GM12878 (cell line): ENCODE measurements around the gene ANXA3. TPM values are rescaled to one million over a fixed set of nuclear protein-coding genes. Genes with fewer than 3 reads are reported as not detected.

Source experiments
- ATAC-seq: fragments of 200-7000 bp; cut with Tn5 transposase; 3 replicates; pipeline ENCODE4 v1.9.1; 2020; ENCODE audit warnings: mild to moderate bottlenecking, moderate library complexity
- BruUV-seq: library from RNA; stranded (reverse); fragments of 400-500 nt; replicated peaks from 2 replicates; lab custom pipeline; 2021; lab: Mats Ljungman, UMichigan
- CTCF ChIA-PET: fragments of 300-600 bp; sonication (Branson Sonifier 250); formaldehyde crosslinking; extraction: SDS; loops from one replicate; lab custom pipeline; 2021; ENCODE audit warnings: inconsistent platforms; lab: Yijun Ruan, JAX
- POLR2A ChIA-PET: fragments of 350-600 bp; formaldehyde crosslinking; extraction: SDS; loops from one replicate; lab custom pipeline; 2021; ENCODE audit warnings: inconsistent platforms; lab: Charles Lee
- RAD21 ChIA-PET: fragments of 300-600 bp; sonication (Branson Sonifier 250); formaldehyde crosslinking; loops from one replicate; lab custom pipeline; 2023; ENCODE audit warnings: antibody characterized with exemption; ENCODE audit not compliant: unreplicated experiment; lab: Charles Lee
- SMC1A ChIA-PET: fragments of 300-600 bp; sonication (Branson Sonifier 250); formaldehyde crosslinking; loops from one replicate; lab custom pipeline; 2023; ENCODE audit not compliant: unreplicated experiment, uncharacterized antibody; lab: Charles Lee
- DNase-seq: peaks from one replicate; pipeline ENCODE4 v3.0.0-alpha.2; 2011; ENCODE audit warnings: low read depth, low spot score
- FAIRE-seq: peaks from 3 replicates; lab custom pipeline; 2011; peaks lifted over from hg19 to GRCh38; lab: Jason Lieb, UNC
- H2AFZ ChIP-seq: 2 replicates; pipeline ENCODE4 v1.6.0; 2011; ENCODE audit warnings: low read depth, low read length, control low read depth; ENCODE audit not compliant: control insufficient read depth
- H3K27ac ChIP-seq: 2 replicates; pipeline ENCODE4 v1.5.1; 2011; ENCODE audit warnings: control low read depth; ENCODE audit not compliant: control insufficient read depth, insufficient read depth
- H3K27me3 ChIP-seq, 2 experiments: replicated peaks in 1 of 2; 2 replicates each; pipeline versions ENCODE4 v1.6.0 to v1.6.1; 2011; ENCODE audit warnings: low read length in 1 of 2; ENCODE audit not compliant: control insufficient read depth in 2 of 2, insufficient read depth in 2 of 2
- H3K36me3 ChIP-seq, 2 experiments: 2 replicates each; pipeline ENCODE4 v1.5.1; 2011; ENCODE audit warnings: low read length in 1 of 2; ENCODE audit not compliant: control insufficient read depth in 2 of 2, insufficient read depth in 2 of 2
- H3K4me1 ChIP-seq: 2 replicates; pipeline ENCODE4 v1.6.1; 2011; ENCODE audit warnings: mild to moderate bottlenecking, low read length, moderate library complexity, mixed read lengths; ENCODE audit not compliant: control insufficient read depth, insufficient read depth
- H3K4me2 ChIP-seq: 2 replicates; pipeline ENCODE4 v1.6.0; 2011; ENCODE audit warnings: control low read depth; ENCODE audit not compliant: control insufficient read depth, insufficient read depth
- H3K4me3 ChIP-seq: fragments of 200-600 bp; sonication (generic); 2 replicates; pipeline ENCODE4 v1.5.1; 2016
- H3K79me2 ChIP-seq: 2 replicates; pipeline ENCODE4 v1.6.0; 2011; ENCODE audit warnings: low read length; ENCODE audit not compliant: control insufficient read depth, insufficient read depth
- H3K9ac ChIP-seq: 2 replicates; pipeline ENCODE4 v1.8.0; 2011; ENCODE audit warnings: low read length, control low read depth, mixed read lengths; ENCODE audit not compliant: control insufficient read depth, insufficient read depth
- H3K9me3 ChIP-seq: replicated peaks from 3 replicates; pipeline ENCODE4 v1.5.1; 2011; ENCODE audit warnings: mild to moderate bottlenecking, low read length; ENCODE audit not compliant: control insufficient read depth, insufficient read depth
- H4K20me1 ChIP-seq: 2 replicates; pipeline ENCODE4 v1.6.0; 2011; ENCODE audit not compliant: control insufficient read depth, insufficient read depth
- ESRRA ChIP-seq: IDR thresholded peaks from 2 replicates; pipeline ENCODE4 v1.6.1; 2012; ENCODE audit warnings: mild to moderate bottlenecking, low read length, improper control_type of control experiment
- FOXK2 ChIP-seq: fragments of 450-650 bp; IDR thresholded peaks from 2 replicates; pipeline ENCODE4 v1.6.1; 2017; ENCODE audit warnings: mild to moderate bottlenecking, moderate library complexity
- GATAD2B ChIP-seq: fragments of 450-650 bp; conservative IDR thresholded peaks from 2 replicates; pipeline ENCODE4 v1.6.1; 2017; ENCODE audit warnings: low read depth, mild to moderate bottlenecking, moderate library complexity
- HCFC1 ChIP-seq: fragments of 150-350 bp; IDR thresholded peaks from 2 replicates; pipeline ENCODE4 v1.6.1; 2014; ENCODE audit warnings: low read length
- NR2C1 ChIP-seq: fragments of 450-650 bp; IDR thresholded peaks from 2 replicates; pipeline ENCODE4 v1.6.1; 2017; ENCODE audit warnings: antibody characterized with exemption, mild to moderate bottlenecking, moderate library complexity
- TCF12 ChIP-seq: IDR thresholded peaks from 2 replicates; pipeline ENCODE4 v1.6.1; 2011; ENCODE audit warnings: low read depth, mild to moderate bottlenecking, low read length
- ZNF384 ChIP-seq: IDR thresholded peaks from 2 replicates; pipeline ENCODE4 v1.6.1; 2012; ENCODE audit warnings: low read depth, mild to moderate bottlenecking, low read length, improper control_type of control experiment, borderline replicate concordance
- WGBS: methylation state at CpG from one replicate; pipeline ENCODE4 v1.1.6; 2016; ENCODE audit warnings: low lambda C conversion rate; ENCODE audit not compliant: insufficient replicate concordance, insufficient coverage; ENCODE audit errors: missing lambda C conversion rate; 5-methylcytosine and 5-hydroxymethylcytosine counted together
- in situ Hi-C: fragments of 300-500 bp; cut with MboI; formaldehyde crosslinking; loops from 9 replicates; pipeline ENCODE4 v1.14.3; 2018; ENCODE audit warnings: mixed read lengths
- intact Hi-C: fragments of 100-400 bp; cut with micrococcal nuclease; formaldehyde crosslinking; loops from one replicate; pipeline ENCODE4 v1.14.2; 2022; ENCODE audit not compliant: unreplicated experiment
- polyA plus RNA-seq, 11 experiments: library from polyadenylated mRNA; depleted of rRNA in 4 of 11; unstranded in 6 of 11; stranded (reverse) in 5 of 11; fragments of >200 nt; fragmentation: Nextera tagmentation in 4 of 11; fragmentation: Illumina TruSeq in 1 of 11; extraction: Ambion mirVana in 4 of 11; extraction: Trizol in 1 of 11; gene quantifications; 1 replicate in 1 of 11; 2 replicates in 10 of 11; pipeline versions ENCODE4 v1.2.1 to v1.2.3, GENCODE V29; 2011 to 2016; ENCODE audit warnings: inconsistent platforms in 2 of 11, missing spikeins in 2 of 11, low read depth in 1 of 11
- total RNA-seq, 4 experiments: library from RNA; depleted of rRNA in 3 of 4; stranded (reverse); fragments of >200 nt in 3 of 4; fragmentation: Illumina TruSeq in 1 of 4; extraction: Trizol in 1 of 4; gene quantifications; 2 replicates each; pipeline versions ENCODE4 v1.2.1 to v1.2.3, GENCODE V29; 2013 to 2021

Gene ANXA3
- total and polyA plus RNA-seq, 10 of the 15 experiments (the other 5 are each of a cell fraction or from before 2014, with no cell fraction given), result 0.28 to 14.7 (median 0.91) TPM

DNA sequence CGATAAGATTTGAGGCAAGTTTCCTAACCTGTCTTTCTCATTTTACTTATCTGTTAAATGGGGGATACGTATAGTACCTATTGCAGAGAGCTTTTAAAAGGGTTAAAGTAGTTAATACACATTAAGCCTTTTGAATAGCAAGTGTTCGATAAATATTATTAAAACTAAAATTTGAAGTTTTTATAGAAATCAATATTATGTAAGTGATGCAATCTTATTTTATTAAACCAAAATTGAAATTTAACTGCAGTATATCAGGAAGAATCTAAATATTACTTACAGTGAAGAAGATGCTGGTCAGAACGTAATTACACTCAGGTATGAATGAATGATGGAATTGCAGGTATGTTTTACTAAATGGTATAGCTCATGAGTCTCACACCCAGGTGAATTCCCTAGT, 58.0 kb downstream of the ANXA3 start:
- in situ Hi-C loops (no loop called here), intact Hi-C loops (no loop called here)
- DNase-seq (no peak), ATAC-seq (no peak), FAIRE-seq (no peak)
- ChIA-PET CTCF (interaction anchor here (0.6 to 10.4 kb wide), 17 partner anchors 8 to 649 kb away, joined by 3 to 160 read pairs (median 5); no protein-coding TSS in a partner anchor), POLR2A (interaction anchor here (1.1 to 9.2 kb wide), 4 partner anchors 10 to 144 kb away, joined by 3 to 106 read pairs (median 7); no protein-coding TSS in a partner anchor), RAD21 (interaction anchor here (1.0 to 11.3 kb wide), 17 partner anchors 9 to 649 kb away, joined by 3 to 265 read pairs (median 5); no protein-coding TSS in a partner anchor), SMC1A (interaction anchor here (0.5 to 15.9 kb wide), 15 partner anchors 11 to 257 kb away, joined by 3 to 379 read pairs (median 8); partner anchors contain the start of gene BMP2K)
- H3K4me1 ChIP-seq, result peaks cover 28% of the 10 kb centered on the region
- TF ChIP-seq FOXK2 (no peak), HCFC1 (no peak), ZNF384 (no peak), NR2C1 (no peak), ESRRA (no peak), GATAD2B (no peak), TCF12 (no peak)
- H3K9ac ChIP-seq, result no peak overlapping the region
- no TSS peak for BruUV-seq
- H3K27ac ChIP-seq, result no peak overlapping the region
- no peak overlapping the region for H3K4me2 ChIP-seq
- no peaks in the 10 kb centered on the region for H3K79me2 ChIP-seq
- H3K4me3 ChIP-seq, result no peak overlapping the region
- H2AFZ ChIP-seq, result no peak overlapping the region
- no peaks in the 10 kb centered on the region for H3K36me3 ChIP-seq
- no peaks in the 10 kb centered on the region for H3K9me3 ChIP-seq
- 69% methylated on average over 4 of the region's 4 CpGs for WGBS
- no peaks in the 10 kb centered on the region; the same call in 1 of the 2 replicates for H4K20me1 ChIP-seq
- no peaks in the 10 kb centered on the region for H3K27me3 ChIP-seq
